Activated naive CD4-positive, alpha-beta T cell treated with anti-CD3 and anti-CD28 coated beads, Interleukin-2, amount 50 U/mL, for 24 hours (primary cell): ENCODE results near the gene KANSL1.

Source experiments
- H3K27ac Mint-ChIP-seq: one replicate; pipeline ENCODE4 v1.8.0; 2021; ENCODE audit warnings: mild to moderate bottlenecking, mixed read lengths
- H3K27me3 Mint-ChIP-seq: one replicate; pipeline ENCODE4 v1.8.0; 2021; ENCODE audit warnings: mixed read lengths
- H3K36me3 Mint-ChIP-seq: one replicate; pipeline ENCODE4 v1.8.0; 2021; ENCODE audit warnings: mixed read lengths
- H3K4me1 Mint-ChIP-seq: one replicate; pipeline ENCODE4 v1.8.0; 2021; ENCODE audit warnings: mixed read lengths
- H3K4me3 Mint-ChIP-seq: one replicate; pipeline ENCODE4 v1.8.0; 2021; ENCODE audit warnings: mild to moderate bottlenecking, mixed read lengths
- H3K9me3 Mint-ChIP-seq: one replicate; pipeline ENCODE4 v1.8.0; 2021; ENCODE audit warnings: mixed read lengths

Gene KANSL1

GRCh38 chr17:45991341-45991740 lies 201.9 kb downstream of the KANSL1 start:
- Mint-ChIP-seq H3K4me1 (no peaks in the 10 kb centered on the region), H3K27me3 (no peaks in the 10 kb centered on the region), H3K4me3 (no peak overlapping the region), H3K27ac (no peak overlapping the region), H3K9me3 (no peaks in the 10 kb centered on the region), H3K36me3 (no peaks in the 10 kb centered on the region)

- no peaks in the 10 kb centered on the region for H3K36me3 Mint-ChIP-seq
- H3K4me1 Mint-ChIP-seq: no peaks in the 10 kb centered on the region
These were observed 202.3 kb downstream of the KANSL1 start for GRCh38 chr17:45990886-45991285.

DNA sequence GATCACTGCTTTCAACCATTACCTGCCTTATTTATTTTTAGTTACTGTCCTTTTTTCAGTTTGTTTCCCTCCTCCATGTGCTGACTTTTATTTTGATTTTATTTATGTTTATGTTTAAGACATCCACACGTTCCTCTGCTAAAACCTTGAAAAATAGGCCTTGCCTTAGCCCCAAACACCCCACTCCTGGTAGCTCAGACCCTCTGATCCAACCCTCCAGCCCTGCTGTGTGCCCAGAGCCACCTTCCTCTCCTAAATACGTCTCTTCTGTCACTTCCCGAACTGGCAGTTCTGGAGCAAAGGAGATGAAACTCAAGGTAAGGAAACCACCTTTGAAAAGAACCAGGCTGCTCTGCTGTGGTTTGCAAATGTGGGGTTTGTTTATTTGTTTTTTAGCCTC lies 203.5 kb downstream of the KANSL1 start:
- H3K9me3 Mint-ChIP-seq: no peaks in the 10 kb centered on the region
- H3K36me3 Mint-ChIP-seq: no peaks in the 10 kb centered on the region
- H3K4me3 Mint-ChIP-seq: no peak overlapping the region
- no peaks in the 10 kb centered on the region for H3K27me3 Mint-ChIP-seq
- H3K4me1 Mint-ChIP-seq: no peaks in the 10 kb centered on the region
- no peak overlapping the region for H3K27ac Mint-ChIP-seq

More at GRCh38 chr17:45990886-45991285, 202.3 kb downstream of the KANSL1 start:
- no peaks in the 10 kb centered on the region for H3K9me3 Mint-ChIP-seq
- H3K4me3 Mint-ChIP-seq: no peak overlapping the region
- H3K27me3 Mint-ChIP-seq: no peaks in the 10 kb centered on the region
- no peak overlapping the region for H3K27ac Mint-ChIP-seq

DNA sequence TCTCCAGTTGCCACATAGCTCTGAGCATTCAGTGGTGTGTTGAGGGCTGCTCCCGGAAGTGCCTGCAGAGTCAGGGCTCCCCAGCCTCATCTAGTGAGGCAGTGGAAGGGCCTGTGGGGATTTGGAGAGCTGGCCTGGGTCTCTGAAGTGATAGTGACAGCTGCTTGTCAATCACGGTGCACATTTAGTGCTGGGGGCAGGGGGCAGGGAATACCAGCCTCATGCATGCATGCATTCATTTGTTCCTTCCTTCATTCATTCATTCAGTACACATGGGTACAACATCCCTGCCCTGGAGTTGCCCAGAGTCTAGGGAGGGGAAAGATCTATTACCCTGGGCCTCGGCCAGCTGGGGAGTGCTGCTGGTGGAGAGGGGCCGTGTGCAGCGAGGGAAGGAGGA lies 205.5 kb downstream of the KANSL1 start:
- no peaks in the 10 kb centered on the region for H3K27me3 Mint-ChIP-seq
- no peak overlapping the region for H3K27ac Mint-ChIP-seq

DNA sequence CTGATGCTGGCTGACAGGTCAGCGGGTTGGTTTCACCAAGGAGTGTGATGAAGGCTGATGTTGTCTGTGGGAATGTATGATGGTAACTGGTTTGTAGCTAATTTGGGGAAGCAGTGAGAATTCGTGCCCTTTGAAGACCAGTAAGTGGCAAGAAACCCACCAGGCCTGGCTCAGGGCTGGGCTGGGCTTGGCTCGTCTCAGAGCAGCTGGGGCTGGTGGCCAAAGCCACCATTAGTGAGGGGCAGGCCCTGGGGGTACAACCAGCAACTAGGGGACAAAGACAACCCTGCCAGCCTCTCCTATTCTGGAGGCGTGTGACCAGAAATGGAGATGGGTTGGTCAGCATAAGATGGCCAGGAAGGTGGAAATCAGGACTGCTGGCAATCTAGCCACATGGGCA lies 207.2 kb downstream of the KANSL1 start:
- no peak overlapping the region for H3K4me3 Mint-ChIP-seq
- H3K4me1 Mint-ChIP-seq: no peaks in the 10 kb centered on the region
- no peaks in the 10 kb centered on the region for H3K9me3 Mint-ChIP-seq
- no peaks in the 10 kb centered on the region for H3K36me3 Mint-ChIP-seq
- H3K27me3 Mint-ChIP-seq: no peaks in the 10 kb centered on the region
- no peak overlapping the region for H3K27ac Mint-ChIP-seq

More for the DNA sequence above, 205.5 kb downstream of the KANSL1 start:
- Mint-ChIP-seq H3K4me1 (no peaks in the 10 kb centered on the region), H3K4me3 (no peak overlapping the region), H3K9me3 (no peaks in the 10 kb centered on the region), H3K36me3 (no peaks in the 10 kb centered on the region)

DNA sequence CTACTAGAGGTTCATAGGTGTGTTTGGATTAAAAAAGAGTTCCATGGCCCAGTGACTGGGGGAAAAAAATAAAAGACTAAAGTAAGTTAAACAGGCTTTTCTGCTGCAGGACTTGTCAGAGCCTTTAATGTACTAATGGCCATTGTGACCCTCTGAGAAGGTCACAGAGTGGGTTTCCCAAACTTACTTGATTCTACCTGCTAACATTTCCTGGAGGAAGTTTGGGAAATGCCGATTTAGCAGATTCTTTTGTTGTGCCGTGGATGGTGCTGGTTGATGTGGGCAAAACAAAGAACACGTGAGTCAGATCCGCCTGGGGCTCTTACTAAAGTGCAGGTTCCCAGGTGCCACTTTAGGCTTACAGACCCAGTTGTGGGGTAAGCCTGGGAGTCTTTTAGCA lies 207.8 kb downstream of the KANSL1 start:
- Mint-ChIP-seq H3K27ac (no peak overlapping the region), H3K4me3 (no peak overlapping the region), H3K4me1 (no peaks in the 10 kb centered on the region), H3K9me3 (no peaks in the 10 kb centered on the region), H3K27me3 (no peaks in the 10 kb centered on the region), H3K36me3 (no peaks in the 10 kb centered on the region)

- Mint-ChIP-seq H3K27me3 (no peaks in the 10 kb centered on the region), H3K36me3 (no peaks in the 10 kb centered on the region), H3K27ac (no peak overlapping the region)
These were observed 208.9 kb downstream of the KANSL1 start for GRCh38 chr17:45984368-45984767.

GRCh38 chr17:45983614-45984310 lies 209.5 kb downstream of the KANSL1 start:
- Mint-ChIP-seq H3K4me1 (no peaks in the 10 kb centered on the region), H3K9me3 (no peaks in the 10 kb centered on the region), H3K27ac (no peak overlapping the region), H3K36me3 (no peaks in the 10 kb centered on the region), H3K4me3 (no peak overlapping the region), H3K27me3 (no peaks in the 10 kb centered on the region)

More at GRCh38 chr17:45984368-45984767, 208.9 kb downstream of the KANSL1 start:
- no peak overlapping the region for H3K4me3 Mint-ChIP-seq
- no peaks in the 10 kb centered on the region for H3K4me1 Mint-ChIP-seq
- no peaks in the 10 kb centered on the region for H3K9me3 Mint-ChIP-seq

GRCh38 chr17:45982791-45983613 lies 210.2 kb downstream of the KANSL1 start:
- H3K4me3 Mint-ChIP-seq: no peak overlapping the region
- H3K27me3 Mint-ChIP-seq: no peaks in the 10 kb centered on the region
- H3K27ac Mint-ChIP-seq: no peak overlapping the region
- no peaks in the 10 kb centered on the region for H3K36me3 Mint-ChIP-seq
- H3K9me3 Mint-ChIP-seq: no peaks in the 10 kb centered on the region
- no peaks in the 10 kb centered on the region for H3K4me1 Mint-ChIP-seq

DNA sequence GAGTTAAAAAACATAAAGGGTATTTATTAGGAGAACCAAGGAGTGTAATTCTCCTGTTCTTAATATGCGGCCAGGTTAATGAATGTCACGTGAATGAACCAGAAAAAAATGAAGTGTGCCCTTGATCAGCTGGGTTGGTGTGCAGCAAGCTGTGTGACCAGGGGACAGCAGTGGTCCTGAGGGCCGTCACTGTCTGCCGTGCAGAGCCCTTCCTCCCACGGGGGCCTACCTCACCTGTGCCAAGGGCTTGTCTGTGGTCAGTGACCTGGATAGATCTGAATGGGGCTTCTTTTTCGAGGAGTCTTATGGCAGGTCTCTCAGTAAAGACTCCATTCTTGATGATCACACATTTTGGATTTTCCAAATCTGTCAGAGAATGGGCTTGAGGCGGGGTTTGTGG lies 211.9 kb downstream of the KANSL1 start:
- H3K9me3 Mint-ChIP-seq: no peaks in the 10 kb centered on the region
- no peak overlapping the region for H3K4me3 Mint-ChIP-seq
- H3K27me3 Mint-ChIP-seq: no peaks in the 10 kb centered on the region
- H3K36me3 Mint-ChIP-seq: no peaks in the 10 kb centered on the region
- H3K27ac Mint-ChIP-seq: no peak overlapping the region
- no peaks in the 10 kb centered on the region for H3K4me1 Mint-ChIP-seq

DNA sequence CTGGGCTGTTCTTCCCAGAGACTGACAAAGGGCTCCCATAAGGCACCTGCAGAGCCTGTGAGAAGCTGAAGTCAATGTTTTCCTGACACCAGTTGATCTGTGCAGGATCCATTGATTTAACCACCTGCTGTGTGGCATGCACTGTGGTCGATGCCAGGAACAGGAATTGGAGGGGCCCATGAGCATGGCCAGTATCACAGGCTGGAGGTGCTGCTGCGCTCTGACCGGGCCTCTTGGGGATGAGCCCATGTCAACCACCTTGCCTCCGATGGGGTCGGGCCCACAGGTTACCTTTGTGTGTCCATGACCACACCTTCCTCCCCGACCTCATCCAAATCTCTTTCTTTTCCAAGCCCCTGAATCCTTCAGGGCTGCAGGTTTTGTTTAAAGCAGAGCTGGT lies 212.4 kb downstream of the KANSL1 start:
- H3K4me3 Mint-ChIP-seq: no peak overlapping the region
- no peaks in the 10 kb centered on the region for H3K36me3 Mint-ChIP-seq
- no peak overlapping the region for H3K27ac Mint-ChIP-seq
- no peaks in the 10 kb centered on the region for H3K4me1 Mint-ChIP-seq
- no peaks in the 10 kb centered on the region for H3K9me3 Mint-ChIP-seq
- no peaks in the 10 kb centered on the region for H3K27me3 Mint-ChIP-seq
